MM.1S (cell line): ENCODE results near the gene AGBL4.

Experiments
- DNase-seq: peaks from one replicate; pipeline ENCODE4 v3.0.0-alpha.2; 2015
- H2AFZ ChIP-seq: fragments of 300-600 bp; sonication (generic); 2 replicates; pipeline ENCODE4 v1.6.0; 2016; ENCODE audit warnings: antibody characterized with exemption, low read length
- H3F3A ChIP-seq: fragments of 300-600 bp; sonication (generic); 2 replicates; pipeline ENCODE4 v1.6.1; 2016; ENCODE audit warnings: mild to moderate bottlenecking, antibody characterized with exemption, low read length, moderate library complexity, mixed read lengths; ENCODE audit not compliant: insufficient read depth
- H3K27ac ChIP-seq: fragments of 300-600 bp; sonication (generic); 2 replicates; pipeline ENCODE4 v1.5.1; 2016; ENCODE audit warnings: mild to moderate bottlenecking, low read length
- H3K27me3 ChIP-seq: fragments of 300-600 bp; sonication (generic); replicated peaks from 2 replicates; pipeline ENCODE4 v1.6.0; 2016; ENCODE audit warnings: low read length; ENCODE audit not compliant: insufficient read depth
- H3K36me3 ChIP-seq: fragments of 300-600 bp; sonication (generic); replicated peaks from 2 replicates; pipeline ENCODE4 v1.6.1; 2016; ENCODE audit warnings: mild to moderate bottlenecking, low read length, mixed read lengths; ENCODE audit not compliant: insufficient read depth
- H3K4me1 ChIP-seq: fragments of 300-600 bp; sonication (generic); 2 replicates; pipeline ENCODE4 v1.6.1; 2016; ENCODE audit warnings: low read length, mixed read lengths
- H3K4me2 ChIP-seq: fragments of 300-600 bp; sonication (generic); 2 replicates; pipeline ENCODE4 v1.6.0; 2016; ENCODE audit warnings: low read depth, low read length
- H3K4me3 ChIP-seq: fragments of 300-600 bp; sonication (generic); 2 replicates; pipeline ENCODE4 v1.5.1; 2016; ENCODE audit warnings: low read length, mixed read lengths
- H3K79me2 ChIP-seq: fragments of 300-600 bp; sonication (generic); 2 replicates; pipeline ENCODE4 v1.6.1; 2016; ENCODE audit warnings: mixed run types, low read length, mixed read lengths
- H3K9ac ChIP-seq: fragments of 300-600 bp; sonication (generic); 2 replicates; pipeline ENCODE4 v1.6.1; 2016; ENCODE audit warnings: low read length, mixed read lengths
- H3K9me2 ChIP-seq: fragments of 300-600 bp; sonication (generic); replicated peaks from 2 replicates; pipeline ENCODE4 v1.6.1; 2016; ENCODE audit warnings: mild to moderate bottlenecking, low read length, mixed read lengths; ENCODE audit not compliant: insufficient read depth
- H3K9me3 ChIP-seq: fragments of 300-600 bp; sonication (generic); replicated peaks from 2 replicates; pipeline ENCODE4 v1.6.1; 2016; ENCODE audit warnings: mild to moderate bottlenecking, low read length, mixed read lengths; ENCODE audit not compliant: insufficient read depth
- H4K20me1 ChIP-seq: fragments of 300-600 bp; sonication (generic); 2 replicates; pipeline ENCODE4 v1.6.1; 2016; ENCODE audit warnings: mild to moderate bottlenecking, low read length, moderate library complexity, mixed read lengths; ENCODE audit not compliant: insufficient read depth
- CTCF ChIP-seq: fragments of 300-600 bp; sonication (generic); IDR thresholded peaks from 2 replicates; pipeline ENCODE4 v1.5.1; 2016; ENCODE audit warnings: antibody characterized with exemption, low read length, mixed read lengths
- EZH2 ChIP-seq: fragments of 300-600 bp; sonication (generic); optimal IDR thresholded peaks from 2 replicates; pipeline ENCODE3; 2017; ENCODE audit warnings: low read depth, mild to moderate bottlenecking, antibody characterized with exemption, low read length, mixed read lengths
- EZH2phosphoT487 ChIP-seq: fragments of 300-600 bp; sonication (generic); IDR thresholded peaks from 2 replicates; pipeline ENCODE4 v1.6.1; 2018; ENCODE audit warnings: antibody characterized with exemption, low read length

AGBL4 gene

GRCh38 chr1:48710915-48711314, 1312.8 kb downstream of the AGBL4 start:
- Histone ChIP-seq H3K9me2 (no peaks in the 10 kb centered on the region), H2AFZ (no peak overlapping the region), H3F3A (no peaks in the 10 kb centered on the region), H3K4me2 (no peak overlapping the region), H3K9ac (no peak overlapping the region), H3K9me3 (no peaks in the 10 kb centered on the region), H3K4me1 (no peaks in the 10 kb centered on the region), H3K79me2 (no peaks in the 10 kb centered on the region), H3K4me3 (no peak overlapping the region), H4K20me1 (no peaks in the 10 kb centered on the region), H3K27me3 (no peaks in the 10 kb centered on the region), H3K27ac (no peak overlapping the region), H3K36me3 (no peaks in the 10 kb centered on the region)
- DNase-seq: no peak
- TF ChIP-seq CTCF (no peak), EZH2phosphoT487 (no peak), EZH2 (no peak)

GRCh38 chr1:48710318-48710717, 1313.4 kb downstream of the AGBL4 start:
- DNase-seq: no peak
- no peak overlapping the region for H3K9ac ChIP-seq

GRCh38 chr1:48704736-48705135, 1319.0 kb downstream of the AGBL4 start:
- Histone ChIP-seq H3K4me1 (no peaks in the 10 kb centered on the region), H3F3A (no peaks in the 10 kb centered on the region), H3K79me2 (no peaks in the 10 kb centered on the region), H2AFZ (no peak overlapping the region), H4K20me1 (no peaks in the 10 kb centered on the region), H3K9me2 (no peaks in the 10 kb centered on the region), H3K4me3 (no peak overlapping the region), H3K9me3 (no peaks in the 10 kb centered on the region), H3K36me3 (no peaks in the 10 kb centered on the region), H3K9ac (no peak overlapping the region), H3K27me3 (no peaks in the 10 kb centered on the region), H3K4me2 (no peak overlapping the region), H3K27ac (no peak overlapping the region)
- DNase-seq: no peak
- TF ChIP-seq EZH2phosphoT487: no peak
- TF ChIP-seq EZH2: no peak
- no peak for TF ChIP-seq CTCF

More at GRCh38 chr1:48710318-48710717, 1313.4 kb downstream of the AGBL4 start:
- no peak overlapping the region for H3K4me3 ChIP-seq
- no peak overlapping the region for H2AFZ ChIP-seq
- H3K9me2 ChIP-seq: no peaks in the 10 kb centered on the region
- no peaks in the 10 kb centered on the region for H3F3A ChIP-seq
- H3K79me2 ChIP-seq: no peaks in the 10 kb centered on the region
- H3K9me3 ChIP-seq: no peaks in the 10 kb centered on the region
- H4K20me1 ChIP-seq: no peaks in the 10 kb centered on the region
- no peaks in the 10 kb centered on the region for H3K27me3 ChIP-seq
- H3K27ac ChIP-seq: no peak overlapping the region
- no peak overlapping the region for H3K4me2 ChIP-seq
- no peaks in the 10 kb centered on the region for H3K36me3 ChIP-seq
- TF ChIP-seq EZH2 (no peak), EZH2phosphoT487 (no peak)
- H3K4me1 ChIP-seq: no peaks in the 10 kb centered on the region

- Histone ChIP-seq H3K27ac (no peak overlapping the region), H3K4me2 (no peak overlapping the region), H3K27me3 (no peaks in the 10 kb centered on the region), H3K4me1 (no peaks in the 10 kb centered on the region), H3K9ac (no peak overlapping the region), H4K20me1 (no peaks in the 10 kb centered on the region), H2AFZ (no peak overlapping the region), H3K4me3 (no peak overlapping the region), H3K9me3 (no peaks in the 10 kb centered on the region), H3K36me3 (no peaks in the 10 kb centered on the region), H3F3A (no peaks in the 10 kb centered on the region), H3K9me2 (no peaks in the 10 kb centered on the region), H3K79me2 (no peaks in the 10 kb centered on the region)
- no peak for DNase-seq
- TF ChIP-seq CTCF (no peak), EZH2 (no peak), EZH2phosphoT487 (no peak)
Observed at GRCh38 chr1:48701445-48701844, 1322.3 kb downstream of the AGBL4 start.
